ENCODE data around the gene NXPE4.

Gene NXPE4

GRCh38 chr11:114525682-114526081 is 69.9 kb downstream of the NXPE4 start:
- TF ChIP-seq, protein P1, sequence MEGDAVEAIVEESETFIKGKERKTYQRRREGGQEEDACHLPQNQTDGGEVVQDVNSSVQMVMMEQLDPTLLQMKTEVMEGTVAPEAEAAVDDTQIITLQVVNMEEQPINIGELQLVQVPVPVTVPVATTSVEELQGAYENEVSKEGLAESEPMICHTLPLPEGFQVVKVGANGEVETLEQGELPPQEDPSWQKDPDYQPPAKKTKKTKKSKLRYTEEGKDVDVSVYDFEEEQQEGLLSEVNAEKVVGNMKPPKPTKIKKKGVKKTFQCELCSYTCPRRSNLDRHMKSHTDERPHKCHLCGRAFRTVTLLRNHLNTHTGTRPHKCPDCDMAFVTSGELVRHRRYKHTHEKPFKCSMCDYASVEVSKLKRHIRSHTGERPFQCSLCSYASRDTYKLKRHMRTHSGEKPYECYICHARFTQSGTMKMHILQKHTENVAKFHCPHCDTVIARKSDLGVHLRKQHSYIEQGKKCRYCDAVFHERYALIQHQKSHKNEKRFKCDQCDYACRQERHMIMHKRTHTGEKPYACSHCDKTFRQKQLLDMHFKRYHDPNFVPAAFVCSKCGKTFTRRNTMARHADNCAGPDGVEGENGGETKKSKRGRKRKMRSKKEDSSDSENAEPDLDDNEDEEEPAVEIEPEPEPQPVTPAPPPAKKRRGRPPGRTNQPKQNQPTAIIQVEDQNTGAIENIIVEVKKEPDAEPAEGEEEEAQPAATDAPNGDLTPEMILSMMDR (conservative IDR thresholded peaks at IDR 0.05; ENCODE audit: low read depth, low read length): no peak
- no peaks in the 10 kb centered on the region for H3K36me3 ChIP-seq (ENCODE audit: insufficient read depth)
- no peaks in the 10 kb centered on the region for H3K79me2 ChIP-seq (ENCODE audit: insufficient read depth, low read depth)
- no peaks in the 10 kb centered on the region for H4K20me1 ChIP-seq (ENCODE audit: insufficient read depth)
- H3K4me3 ChIP-seq (IDR thresholded peaks at IDR 0.05; ENCODE audit: insufficient read depth, low read depth, low read length): no peak overlapping the region
- H3K4me1 ChIP-seq (ENCODE audit: low read depth, poor library complexity, severe bottlenecking): no peaks in the 10 kb centered on the region
- H3K27me3 ChIP-seq (ENCODE audit: insufficient read depth, low read depth): no peaks in the 10 kb centered on the region
- H3K9ac ChIP-seq: no peak overlapping the region
- H3K27ac ChIP-seq: no peak overlapping the region
- H3K4me2 ChIP-seq: no peak overlapping the region
- H2AFZ ChIP-seq (ENCODE audit: low read depth): no peak overlapping the region

- no peak overlapping the region for H3K9ac ChIP-seq
- no peaks in the 10 kb centered on the region for H3K79me2 ChIP-seq (ENCODE audit: insufficient read depth, low read depth)
- H3K4me2 ChIP-seq: no peak overlapping the region
- H3K4me3 ChIP-seq (IDR thresholded peaks at IDR 0.05; ENCODE audit: insufficient read depth, low read depth, low read length): no peak overlapping the region
- no peak overlapping the region for H2AFZ ChIP-seq (ENCODE audit: low read depth)
- H3K36me3 ChIP-seq (ENCODE audit: insufficient read depth): no peaks in the 10 kb centered on the region
- H3K27ac ChIP-seq: no peak overlapping the region
- no peaks in the 10 kb centered on the region for H4K20me1 ChIP-seq (ENCODE audit: insufficient read depth)
- H3K27me3 ChIP-seq (ENCODE audit: insufficient read depth, low read depth): no peaks in the 10 kb centered on the region
- TF ChIP-seq, protein P1 (conservative IDR thresholded peaks at IDR 0.05; ENCODE audit: low read depth, low read length): no peak
- H3K4me1 ChIP-seq (ENCODE audit: low read depth, poor library complexity, severe bottlenecking): no peaks in the 10 kb centered on the region
Measured at GRCh38 chr11:114524122-114524521, 71.5 kb downstream of the NXPE4 start.

GRCh38 chr11:114522818-114523217 is 72.8 kb downstream of the NXPE4 start:
- TF ChIP-seq, protein P1 (conservative IDR thresholded peaks at IDR 0.05; ENCODE audit: low read depth, low read length): no peak
- no peak overlapping the region for H3K4me2 ChIP-seq
- H2AFZ ChIP-seq (ENCODE audit: low read depth): no peak overlapping the region
- H3K27ac ChIP-seq: no peak overlapping the region
- no peaks in the 10 kb centered on the region for H3K36me3 ChIP-seq (ENCODE audit: insufficient read depth)
- no peaks in the 10 kb centered on the region for H4K20me1 ChIP-seq (ENCODE audit: insufficient read depth)
- no peaks in the 10 kb centered on the region for H3K4me1 ChIP-seq (ENCODE audit: low read depth, poor library complexity, severe bottlenecking)
- no peaks in the 10 kb centered on the region for H3K79me2 ChIP-seq (ENCODE audit: insufficient read depth, low read depth)
- no peaks in the 10 kb centered on the region for H3K27me3 ChIP-seq (ENCODE audit: insufficient read depth, low read depth)
- H3K4me3 ChIP-seq (IDR thresholded peaks at IDR 0.05; ENCODE audit: insufficient read depth, low read depth, low read length): no peak overlapping the region
- H3K9ac ChIP-seq: no peak overlapping the region
